Hypothalamus (tissue), 51 donors: ENCODE results near the gene UMOD.
"Not testable (repeated sequence)": the region's sequence is repeated elsewhere in the genome, so short reads cannot be mapped to it uniquely, and the experiment has no call there.

Source experiments
- DNase-seq, 51 donors: peaks; one replicate each; lab custom pipeline; 2025; lab: John Stamatoyannopoulos, UW

The UMOD gene

DNA sequence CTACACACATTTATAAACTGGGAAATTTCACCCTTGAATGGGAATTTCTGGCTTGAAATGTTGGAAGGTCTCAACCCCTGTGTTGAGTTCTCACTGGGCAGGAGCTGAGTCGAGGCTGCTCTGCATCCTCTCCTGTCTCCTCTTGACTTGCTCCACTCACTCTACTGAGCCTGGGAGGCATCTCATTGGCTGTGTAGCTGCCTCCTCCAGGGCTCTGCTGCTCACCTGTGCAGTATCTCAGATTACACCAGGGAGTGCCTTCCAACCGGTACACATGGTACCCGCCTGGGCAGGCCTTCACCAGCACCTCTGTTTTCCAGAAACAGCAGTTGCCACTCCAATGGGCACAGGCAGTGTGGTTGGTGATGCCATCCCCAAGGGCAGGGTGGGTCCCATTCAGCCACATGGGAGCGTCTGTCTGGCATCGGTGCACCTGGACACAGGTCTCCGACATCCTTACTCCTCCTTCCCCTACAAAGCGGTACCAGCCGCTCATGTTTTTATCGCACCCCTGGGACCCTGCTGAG is 28.9 kb downstream of the UMOD start:
- DNase-seq: no peak

GRCh38 chr16:20322696-20323095 is 29.8 kb downstream of the UMOD start:
- no peak for DNase-seq

DNA sequence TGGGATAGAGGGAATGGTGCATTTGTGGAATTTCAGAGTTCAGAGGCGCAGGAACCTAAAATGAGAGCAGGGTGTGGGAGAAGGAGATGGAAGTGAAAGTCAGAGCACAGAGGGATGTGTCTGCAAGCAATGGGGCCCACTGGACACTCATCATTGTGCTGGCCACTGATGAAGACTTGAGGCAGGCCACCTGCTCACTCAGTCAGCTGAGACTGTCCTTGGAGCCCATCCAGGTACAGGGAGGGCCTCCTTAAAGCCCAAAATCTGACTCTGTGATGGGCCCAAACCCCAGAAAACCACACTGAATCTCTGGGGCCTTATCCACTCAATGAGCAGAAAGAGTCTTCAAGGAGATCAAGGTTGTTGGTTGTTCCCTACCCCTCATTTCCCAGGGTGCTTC is 30.8 kb downstream of the UMOD start:
- no peak for DNase-seq

- not testable (repeated sequence) for DNase-seq
These were observed 31.5 kb downstream of the UMOD start for GRCh38 chr16:20321051-20321450.

DNA sequence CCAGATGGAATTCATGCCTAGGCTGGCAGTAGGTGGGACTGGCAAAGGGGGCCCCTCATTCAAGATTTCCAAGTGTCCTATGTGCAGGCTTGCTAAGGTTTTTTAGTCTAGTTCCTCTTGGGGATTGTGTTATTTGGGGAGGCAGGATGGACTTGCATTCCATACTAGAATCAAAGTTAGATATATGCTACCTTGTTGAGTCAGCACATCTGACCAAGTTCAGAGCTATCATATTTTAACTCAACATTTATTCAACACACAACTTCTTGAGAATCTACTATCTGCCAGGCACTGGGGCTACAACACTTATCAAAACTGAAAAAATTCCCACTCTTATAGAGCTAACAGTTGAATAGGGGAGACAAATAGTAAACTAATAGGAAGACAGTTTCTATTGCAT is 31.9 kb downstream of the UMOD start:
- no peak for DNase-seq

- no peak for DNase-seq
These were observed 32.3 kb downstream of the UMOD start for GRCh38 chr16:20320178-20320577.

DNA sequence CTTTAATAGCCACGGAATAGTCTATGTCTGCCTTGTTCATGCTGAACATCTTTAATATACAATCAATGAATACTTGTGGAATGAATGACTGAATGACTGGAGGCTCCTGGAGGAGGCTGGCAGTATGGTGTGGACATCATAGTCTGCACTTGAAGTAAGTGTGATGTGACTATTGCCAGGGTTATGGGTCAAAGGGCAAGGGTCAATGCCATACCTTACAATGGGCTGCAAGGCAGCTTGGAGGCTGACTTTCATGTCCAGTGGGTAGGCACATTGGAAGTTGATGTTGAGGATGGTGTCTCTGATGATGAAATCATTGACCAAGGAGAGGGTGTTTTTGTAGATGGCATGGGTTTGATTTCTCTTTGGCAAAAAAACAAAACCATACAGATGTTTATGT is 33.1 kb downstream of the UMOD start:
- DNase-seq: no peak

DNA sequence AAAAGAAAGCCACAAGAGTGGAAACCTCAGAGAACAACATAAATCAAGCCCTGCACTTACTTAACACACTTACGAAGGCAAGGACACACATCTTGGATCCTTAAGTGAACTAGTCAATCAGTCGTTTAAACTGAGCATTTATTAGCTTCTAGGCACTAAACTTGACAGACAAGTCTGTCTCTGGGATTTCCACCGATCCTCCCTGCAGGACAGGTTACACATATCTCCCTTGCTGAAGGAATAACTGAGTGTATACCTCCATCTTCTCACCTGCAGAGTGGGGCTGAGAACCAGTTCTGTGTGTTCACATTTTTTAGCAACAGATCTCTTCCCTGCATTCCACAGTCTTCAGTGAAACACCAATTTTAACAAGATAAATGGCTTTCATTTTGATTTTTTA is 34.1 kb downstream of the UMOD start:
- DNase-seq: no peak

DNA sequence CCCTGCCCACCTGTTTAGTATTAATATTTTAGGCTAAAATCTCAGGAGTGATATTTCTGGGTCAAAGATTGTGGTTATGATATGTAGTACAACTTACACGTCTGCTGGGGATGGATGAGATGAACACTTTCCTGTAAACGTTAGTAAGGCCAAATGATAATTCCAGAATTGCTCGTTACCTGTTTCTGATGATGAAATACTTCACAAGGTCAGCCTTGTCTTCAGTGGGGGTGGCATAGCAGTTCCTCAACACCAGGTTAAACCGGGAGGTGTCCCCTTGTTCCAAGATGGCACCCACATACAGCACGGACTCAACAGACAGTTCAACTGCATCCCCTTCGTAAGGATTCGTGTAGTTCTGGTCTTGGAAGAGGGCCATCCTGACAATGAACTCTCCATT is 34.5 kb downstream of the UMOD start:
- no peak for DNase-seq

DNA sequence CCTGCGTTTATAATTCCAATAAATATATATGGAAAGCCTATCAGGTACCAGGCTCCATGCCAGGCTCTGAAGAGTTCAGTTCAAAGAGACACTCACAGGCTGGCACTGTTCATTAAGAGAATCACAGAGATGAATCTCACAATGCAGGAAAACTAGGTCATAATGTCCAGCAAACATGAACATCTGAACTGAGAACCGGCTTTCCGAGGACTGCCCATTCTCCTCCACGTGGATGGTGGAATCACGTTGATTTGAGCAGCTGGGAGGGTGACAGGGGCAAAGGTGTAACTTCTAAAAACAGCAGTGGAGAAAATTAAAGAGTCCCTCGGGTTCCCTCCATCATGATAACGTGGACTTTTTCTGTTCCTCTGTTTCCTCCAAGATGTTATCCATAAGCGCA is 35.4 kb downstream of the UMOD start:
- no peak for DNase-seq

- DNase-seq: no peak
These were observed 35.8 kb downstream of the UMOD start for GRCh38 chr16:20316715-20317114.

- DNase-seq: no peak
These were observed 36.8 kb downstream of the UMOD start for GRCh38 chr16:20315764-20316163.

- no peak for DNase-seq
These were observed 37.9 kb downstream of the UMOD start for GRCh38 chr16:20314575-20314974.

GRCh38 chr16:20313741-20314140 is 38.8 kb downstream of the UMOD start:
- DNase-seq: no peak

GRCh38 chr16:20312536-20313095 is 39.9 kb downstream of the UMOD start:
- not testable (repeated sequence) for DNase-seq

- no peak for DNase-seq
These were observed 41.0 kb downstream of the UMOD start for GRCh38 chr16:20311548-20311947.

GRCh38 chr16:20310421-20311395 is 41.8 kb downstream of the UMOD start:
- DNase-seq: no peak

DNA sequence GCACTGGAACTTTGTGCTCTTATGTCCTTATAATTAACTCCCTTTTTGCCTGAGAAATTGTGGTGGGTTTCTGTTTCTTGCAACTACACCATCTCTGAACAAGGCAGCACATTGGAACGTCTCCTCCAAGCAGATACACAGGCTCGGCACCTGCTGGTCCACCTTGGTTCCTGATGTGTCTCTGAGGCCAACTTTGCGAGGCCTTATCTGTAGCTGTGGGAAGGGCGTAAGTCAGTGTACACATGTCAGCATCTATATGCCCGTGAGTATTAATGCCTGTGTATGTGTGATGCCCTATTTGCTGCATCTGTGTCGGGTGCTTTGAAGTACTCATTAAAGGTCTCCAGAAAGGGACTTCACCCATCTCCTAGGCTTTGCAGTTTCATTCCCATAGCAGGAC is 42.7 kb downstream of the UMOD start:
- DNase-seq: no peak

DNA sequence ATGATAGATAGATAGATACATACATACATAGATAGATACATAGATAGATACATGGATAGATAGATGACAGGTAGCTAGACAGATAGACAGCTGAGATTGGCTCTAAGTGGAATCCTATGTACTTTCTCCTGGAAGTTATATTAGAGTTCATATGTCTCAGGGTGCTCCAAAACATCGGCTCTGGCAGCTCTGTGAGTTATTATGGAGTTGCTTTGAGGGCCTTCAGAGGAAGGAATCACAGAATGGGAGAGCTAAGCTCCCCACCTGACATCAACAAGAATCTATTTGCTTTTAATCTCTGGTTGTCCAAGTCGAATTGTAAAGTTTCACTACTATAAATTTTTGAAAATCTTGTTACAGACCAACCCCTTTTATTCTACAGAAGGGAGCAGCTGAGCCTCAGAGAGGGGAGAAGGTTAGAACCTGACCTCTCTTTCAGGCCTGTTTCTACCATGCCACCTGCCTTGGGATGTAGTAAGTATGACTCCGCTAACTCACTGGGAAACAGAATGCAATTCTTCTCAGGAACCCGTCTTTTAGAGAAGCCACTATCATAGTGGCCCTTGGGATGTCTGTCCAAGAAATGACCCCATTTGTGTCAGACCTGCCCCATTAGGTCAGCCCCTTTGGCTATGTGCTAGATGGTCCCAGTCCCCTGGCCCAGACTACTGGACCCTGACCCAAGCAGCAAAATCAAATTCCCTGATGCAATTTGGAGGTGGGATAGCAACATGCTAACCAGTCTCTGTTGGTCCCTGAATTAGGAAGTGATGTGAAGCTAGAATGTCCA is 43.5 kb downstream of the UMOD start:
- no peak for DNase-seq

- no peak for DNase-seq
These were observed 44.2 kb downstream of the UMOD start for GRCh38 chr16:20308266-20308665.

DNA sequence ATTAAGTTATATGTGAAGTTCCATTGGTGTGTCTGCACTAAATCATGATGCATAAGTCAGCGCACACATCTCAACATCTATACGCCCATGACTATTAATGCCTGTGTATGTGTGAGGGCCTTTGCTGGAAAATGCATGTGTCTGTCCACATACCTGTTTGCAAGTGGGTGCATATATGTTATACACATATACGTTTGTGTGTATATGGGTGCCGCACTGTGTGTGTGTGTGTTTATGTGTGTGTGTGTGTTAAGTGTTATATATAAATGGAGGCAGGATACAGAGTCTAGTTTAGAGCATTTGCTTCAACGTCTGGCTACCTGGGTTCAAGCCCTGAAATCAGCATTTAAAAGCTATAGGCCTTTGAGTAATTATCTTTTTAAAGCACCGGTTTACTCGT is 44.7 kb downstream of the UMOD start:
- no peak for DNase-seq
